ENCODE measurements around the gene FOXP1.

The FOXP1 gene

GRCh38 chr3:71101014-71101413 is 482.5 kb downstream of the FOXP1 start:
- H3K27me3 ChIP-seq (ENCODE audit: insufficient read depth, low read length), result no peaks in the 10 kb centered on the region
- no peaks in the 10 kb centered on the region for H3K9me2 ChIP-seq (ENCODE audit: low read depth, low read length)
- no peak overlapping the region for H3K4me3 ChIP-seq (ENCODE audit: low read depth, low read length, poor library complexity, severe bottlenecking)
- H3K4me1 ChIP-seq (ENCODE audit: insufficient read depth, low read length, severe bottlenecking), result no peaks in the 10 kb centered on the region
- H3K4me2 ChIP-seq (ENCODE audit: low read length), result no peak overlapping the region
- no peaks in the 10 kb centered on the region for H3K9me3 ChIP-seq (ENCODE audit: low read length)
- no peak overlapping the region for H3K9ac ChIP-seq (ENCODE audit: low read length)
- no peak overlapping the region for H3K27ac ChIP-seq (ENCODE audit: low read depth, low read length, poor library complexity, severe bottlenecking)
- TF ChIP-seq CTCF (IDR thresholded peaks at IDR 0.05; ENCODE audit: low read length) (no peak), EZH2 (IDR thresholded peaks at IDR 0.05; ENCODE audit: borderline replicate concordance, low read length) (no peak)
- no peaks in the 10 kb centered on the region; the same call in 1 of the 2 replicates for H4K20me1 ChIP-seq (ENCODE audit: insufficient read depth, low read length)
- H2AFZ ChIP-seq (ENCODE audit: low read length), result no peak overlapping the region
- peaks cover 63% of the 10 kb centered on the region for H3K36me3 ChIP-seq (ENCODE audit: insufficient read depth, low read length)
- peaks cover 52% of the 10 kb centered on the region for H3K79me2 ChIP-seq (ENCODE audit: insufficient read depth, low read length)
- H3F3A ChIP-seq (ENCODE audit: insufficient read depth, low read length), result no peaks in the 10 kb centered on the region

GRCh38 chr3:71099997-71100719 is 483.4 kb downstream of the FOXP1 start:
- TF ChIP-seq EZH2 (IDR thresholded peaks at IDR 0.05; ENCODE audit: borderline replicate concordance, low read length) (no peak), CTCF (IDR thresholded peaks at IDR 0.05; ENCODE audit: low read length) (no peak)

GRCh38 chr3:71097557-71097956 is 486.0 kb downstream of the FOXP1 start:
- H3K36me3 ChIP-seq (ENCODE audit: insufficient read depth, low read length), result peaks cover 58% of the 10 kb centered on the region

More at GRCh38 chr3:71099997-71100719, 483.4 kb downstream of the FOXP1 start:
- no peaks in the 10 kb centered on the region for H3K9me2 ChIP-seq (ENCODE audit: low read depth, low read length)
- no peaks in the 10 kb centered on the region for H3K27me3 ChIP-seq (ENCODE audit: insufficient read depth, low read length)
- H4K20me1 ChIP-seq (ENCODE audit: insufficient read depth, low read length), result no peaks in the 10 kb centered on the region; the same call in 1 of the 2 replicates
- H3K4me2 ChIP-seq (ENCODE audit: low read length), result no peak overlapping the region
- H2AFZ ChIP-seq (ENCODE audit: low read length), result no peak overlapping the region
- peaks cover 52% of the 10 kb centered on the region for H3K79me2 ChIP-seq (ENCODE audit: insufficient read depth, low read length)
- H3K36me3 ChIP-seq (ENCODE audit: insufficient read depth, low read length), result peaks cover 69% of the 10 kb centered on the region
- H3K27ac ChIP-seq (ENCODE audit: low read depth, low read length, poor library complexity, severe bottlenecking), result no peak overlapping the region
- H3K9me3 ChIP-seq (ENCODE audit: low read length), result no peaks in the 10 kb centered on the region
- H3K4me1 ChIP-seq (ENCODE audit: insufficient read depth, low read length, severe bottlenecking), result no peaks in the 10 kb centered on the region
- no peaks in the 10 kb centered on the region for H3F3A ChIP-seq (ENCODE audit: insufficient read depth, low read length)
- H3K4me3 ChIP-seq (ENCODE audit: low read depth, low read length, poor library complexity, severe bottlenecking), result no peak overlapping the region
- H3K9ac ChIP-seq (ENCODE audit: low read length), result no peak overlapping the region

More at GRCh38 chr3:71097557-71097956, 486.0 kb downstream of the FOXP1 start:
- Histone ChIP-seq H3K4me2 (ENCODE audit: low read length) (no peak overlapping the region), H2AFZ (ENCODE audit: low read length) (no peak overlapping the region), H3K27me3 (ENCODE audit: insufficient read depth, low read length) (no peaks in the 10 kb centered on the region), H3K4me1 (ENCODE audit: insufficient read depth, low read length, severe bottlenecking) (peaks cover 6% of the 10 kb centered on the region), H3K9me2 (ENCODE audit: low read depth, low read length) (no peaks in the 10 kb centered on the region), H3F3A (ENCODE audit: insufficient read depth, low read length) (no peaks in the 10 kb centered on the region), H3K79me2 (ENCODE audit: insufficient read depth, low read length) (peaks cover 44% of the 10 kb centered on the region), H3K9ac (ENCODE audit: low read length) (no peak overlapping the region), H3K27ac (ENCODE audit: low read depth, low read length, poor library complexity, severe bottlenecking) (no peak overlapping the region), H3K4me3 (ENCODE audit: low read depth, low read length, poor library complexity, severe bottlenecking) (no peak overlapping the region), H3K9me3 (ENCODE audit: low read length) (no peaks in the 10 kb centered on the region), H4K20me1 (ENCODE audit: insufficient read depth, low read length) (no peaks in the 10 kb centered on the region; the same call in 1 of the 2 replicates)
- TF ChIP-seq CTCF (IDR thresholded peaks at IDR 0.05; ENCODE audit: low read length) (no peak), EZH2 (IDR thresholded peaks at IDR 0.05; ENCODE audit: borderline replicate concordance, low read length) (no peak)
